Measurements from ENCODE around the gene PITRM1.
A peak's percentile ranks its signal among the peaks of the same experiment; 100 is the strongest.
"Not testable (repeated sequence)": the region's sequence is repeated elsewhere in the genome, so short reads cannot be mapped to it uniquely, and the experiment has no call there.

The PITRM1 gene, protein sequence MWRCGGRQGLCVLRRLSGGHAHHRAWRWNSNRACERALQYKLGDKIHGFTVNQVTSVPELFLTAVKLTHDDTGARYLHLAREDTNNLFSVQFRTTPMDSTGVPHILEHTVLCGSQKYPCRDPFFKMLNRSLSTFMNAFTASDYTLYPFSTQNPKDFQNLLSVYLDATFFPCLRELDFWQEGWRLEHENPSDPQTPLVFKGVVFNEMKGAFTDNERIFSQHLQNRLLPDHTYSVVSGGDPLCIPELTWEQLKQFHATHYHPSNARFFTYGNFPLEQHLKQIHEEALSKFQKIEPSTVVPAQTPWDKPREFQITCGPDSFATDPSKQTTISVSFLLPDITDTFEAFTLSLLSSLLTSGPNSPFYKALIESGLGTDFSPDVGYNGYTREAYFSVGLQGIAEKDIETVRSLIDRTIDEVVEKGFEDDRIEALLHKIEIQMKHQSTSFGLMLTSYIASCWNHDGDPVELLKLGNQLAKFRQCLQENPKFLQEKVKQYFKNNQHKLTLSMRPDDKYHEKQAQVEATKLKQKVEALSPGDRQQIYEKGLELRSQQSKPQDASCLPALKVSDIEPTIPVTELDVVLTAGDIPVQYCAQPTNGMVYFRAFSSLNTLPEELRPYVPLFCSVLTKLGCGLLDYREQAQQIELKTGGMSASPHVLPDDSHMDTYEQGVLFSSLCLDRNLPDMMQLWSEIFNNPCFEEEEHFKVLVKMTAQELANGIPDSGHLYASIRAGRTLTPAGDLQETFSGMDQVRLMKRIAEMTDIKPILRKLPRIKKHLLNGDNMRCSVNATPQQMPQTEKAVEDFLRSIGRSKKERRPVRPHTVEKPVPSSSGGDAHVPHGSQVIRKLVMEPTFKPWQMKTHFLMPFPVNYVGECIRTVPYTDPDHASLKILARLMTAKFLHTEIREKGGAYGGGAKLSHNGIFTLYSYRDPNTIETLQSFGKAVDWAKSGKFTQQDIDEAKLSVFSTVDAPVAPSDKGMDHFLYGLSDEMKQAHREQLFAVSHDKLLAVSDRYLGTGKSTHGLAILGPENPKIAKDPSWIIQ

GRCh38 chr10:3172446-3173170, at the start of gene PITRM1:
Gene PITRM1 (minus strand): TSS chr10:3172782. CDS start chr10:3172772, 10 bp downstream.
- DNase-seq = peak; percentile 66 to 100 (median 97)

DNA sequence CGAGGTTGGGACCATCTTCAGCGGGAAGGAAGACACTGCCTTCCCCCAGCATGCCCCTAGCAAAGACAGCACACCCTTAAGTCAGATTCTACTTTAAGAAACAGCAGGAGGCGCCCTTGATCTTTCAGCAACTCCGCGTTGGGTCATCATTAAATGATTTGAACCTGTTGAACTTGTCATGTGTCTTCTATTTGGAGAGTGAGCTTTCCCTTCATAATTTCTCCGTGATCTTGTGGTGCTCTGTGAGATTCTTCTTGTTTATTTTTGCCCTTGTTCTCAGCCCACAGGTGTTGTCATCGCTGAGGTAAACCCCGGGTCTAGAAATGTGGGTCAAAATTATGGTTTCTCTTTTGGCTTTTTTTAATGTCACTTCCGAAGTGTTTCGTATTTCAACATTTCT, 49.5 kb upstream of the PITRM1 start:
- DNase-seq = no peak

GRCh38 chr10:3221601-3222000, 49.0 kb upstream of the PITRM1 start:
- DNase-seq = not testable (repeated sequence)

DNA sequence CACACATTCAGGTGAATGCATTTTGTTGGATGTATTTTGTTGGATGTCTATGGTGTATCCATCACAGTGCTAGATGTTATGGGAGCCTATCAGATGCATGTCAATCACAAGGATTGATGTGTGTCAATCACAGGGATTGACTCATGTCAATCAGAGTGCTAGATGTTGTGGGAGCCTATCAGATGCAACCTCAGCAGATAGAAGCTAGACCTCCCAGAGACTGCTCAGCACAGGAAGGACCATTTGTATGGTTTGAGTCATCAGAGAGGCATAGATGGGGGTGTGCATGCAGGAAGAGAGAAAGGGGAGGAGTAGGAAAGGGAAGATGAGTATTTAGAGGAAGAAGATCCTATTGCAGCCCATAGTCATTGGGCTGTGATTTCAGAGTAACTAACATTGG, 48.3 kb upstream of the PITRM1 start:
- DNase-seq = no peak

GRCh38 chr10:3219021-3219628, 46.5 kb upstream of the PITRM1 start:
- not testable (repeated sequence) for DNase-seq

DNA sequence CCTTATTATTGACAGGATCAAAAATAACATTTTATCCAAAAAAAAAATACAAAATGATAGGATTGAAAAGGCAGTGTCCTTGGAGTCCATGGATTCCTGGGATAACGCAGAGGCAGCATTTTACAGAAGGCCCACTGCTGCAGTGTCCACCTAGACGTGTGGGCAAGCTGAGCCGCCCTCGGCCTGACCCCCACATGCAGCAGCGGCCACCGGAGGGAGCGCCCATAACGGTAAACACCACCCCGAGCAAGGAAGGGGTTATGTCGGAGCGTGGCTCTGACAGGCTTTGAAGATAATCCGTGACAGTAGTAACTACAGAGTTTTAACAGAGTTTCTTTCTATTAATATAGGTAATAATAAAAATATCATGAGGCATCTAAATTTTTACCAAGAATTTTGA, 45.3 kb upstream of the PITRM1 start:
- no peak for DNase-seq

- DNase-seq = no peak
Observed at GRCh38 chr10:3217301-3217700, 44.7 kb upstream of the PITRM1 start.

DNA sequence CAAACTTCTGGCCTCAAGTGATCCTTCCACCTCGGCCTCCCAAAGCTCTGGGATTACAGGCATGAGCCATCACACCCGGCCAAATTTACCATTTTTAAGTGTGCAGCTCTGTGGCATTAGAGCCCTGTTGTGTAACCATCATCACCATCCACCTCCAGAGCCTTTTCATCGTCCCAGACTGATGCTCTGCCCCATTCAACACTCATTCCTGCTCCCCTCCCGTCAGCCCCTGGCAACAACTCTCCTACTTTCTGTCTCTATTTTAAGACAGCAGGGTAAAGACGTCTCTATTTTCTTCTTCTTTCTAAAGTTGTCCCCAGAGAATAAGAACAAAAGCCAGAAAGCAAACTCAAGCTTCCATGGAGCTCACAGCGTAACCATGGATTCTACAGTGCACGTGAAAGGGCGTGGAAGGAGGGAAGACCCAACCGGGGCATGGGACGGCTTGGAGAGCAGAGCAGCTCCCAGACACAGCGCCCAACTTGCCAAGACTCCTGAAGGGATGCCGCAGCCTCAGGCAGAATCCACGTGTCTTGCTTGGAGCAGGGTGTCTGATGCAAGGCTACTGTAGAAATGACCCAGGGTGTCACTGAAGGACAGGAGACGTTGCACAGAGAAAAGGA, 42.7 kb upstream of the PITRM1 start:
- DNase-seq = peak in 12 of 51 donors; percentile 17 to 68 (median 30)

- no peak for DNase-seq
Observed at GRCh38 chr10:3213758-3214515, 41.4 kb upstream of the PITRM1 start.

DNA sequence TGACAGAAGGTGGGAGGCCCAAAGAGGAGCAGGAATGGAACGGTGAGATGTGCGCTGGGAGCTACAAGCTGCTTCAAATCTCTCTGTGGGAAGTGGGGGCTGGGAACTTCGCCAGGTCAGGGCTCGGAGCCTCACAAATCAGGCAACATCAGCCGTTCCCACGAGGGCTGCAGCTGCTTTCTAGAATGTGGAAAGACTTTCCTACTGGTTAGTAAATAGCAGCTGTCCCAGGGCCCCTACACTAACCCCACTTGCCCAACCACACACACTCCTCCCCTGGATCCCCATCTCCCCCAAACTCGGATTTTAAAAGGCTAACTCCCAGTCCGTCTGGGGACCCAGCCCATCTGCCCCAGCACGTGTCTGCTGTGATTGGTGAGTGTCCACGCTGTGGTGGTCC, 40.6 kb upstream of the PITRM1 start:
- DNase-seq = no peak

DNA sequence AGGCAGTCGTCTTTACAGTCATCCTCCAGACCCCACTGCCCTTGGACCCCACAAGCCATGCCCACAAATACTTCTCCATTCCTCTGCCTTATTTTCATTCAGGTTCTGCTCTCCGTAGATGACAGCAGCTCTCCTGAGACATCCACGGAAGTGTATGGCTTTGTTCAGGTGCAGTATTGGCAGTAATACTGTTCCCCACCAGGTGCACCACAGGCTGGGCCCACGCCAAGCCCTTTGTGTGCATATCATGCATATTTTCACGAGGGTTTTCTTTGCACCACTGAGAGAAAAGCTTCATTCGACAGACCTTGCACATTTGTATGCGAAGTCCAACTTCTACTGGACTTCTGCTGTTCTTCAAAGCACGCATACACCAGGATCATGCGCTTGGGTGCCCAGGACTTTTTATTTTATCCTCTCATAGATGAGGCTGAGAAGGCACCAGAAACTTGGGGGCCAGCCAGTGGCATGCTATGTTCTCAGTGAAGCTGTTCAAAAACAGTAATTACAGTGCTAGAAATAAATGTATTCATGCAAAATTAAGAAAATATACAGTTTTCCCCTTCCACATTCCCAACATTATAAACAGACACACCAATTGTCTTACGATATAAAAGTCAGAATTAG, 37.8 kb upstream of the PITRM1 start:
- no peak for DNase-seq

DNA sequence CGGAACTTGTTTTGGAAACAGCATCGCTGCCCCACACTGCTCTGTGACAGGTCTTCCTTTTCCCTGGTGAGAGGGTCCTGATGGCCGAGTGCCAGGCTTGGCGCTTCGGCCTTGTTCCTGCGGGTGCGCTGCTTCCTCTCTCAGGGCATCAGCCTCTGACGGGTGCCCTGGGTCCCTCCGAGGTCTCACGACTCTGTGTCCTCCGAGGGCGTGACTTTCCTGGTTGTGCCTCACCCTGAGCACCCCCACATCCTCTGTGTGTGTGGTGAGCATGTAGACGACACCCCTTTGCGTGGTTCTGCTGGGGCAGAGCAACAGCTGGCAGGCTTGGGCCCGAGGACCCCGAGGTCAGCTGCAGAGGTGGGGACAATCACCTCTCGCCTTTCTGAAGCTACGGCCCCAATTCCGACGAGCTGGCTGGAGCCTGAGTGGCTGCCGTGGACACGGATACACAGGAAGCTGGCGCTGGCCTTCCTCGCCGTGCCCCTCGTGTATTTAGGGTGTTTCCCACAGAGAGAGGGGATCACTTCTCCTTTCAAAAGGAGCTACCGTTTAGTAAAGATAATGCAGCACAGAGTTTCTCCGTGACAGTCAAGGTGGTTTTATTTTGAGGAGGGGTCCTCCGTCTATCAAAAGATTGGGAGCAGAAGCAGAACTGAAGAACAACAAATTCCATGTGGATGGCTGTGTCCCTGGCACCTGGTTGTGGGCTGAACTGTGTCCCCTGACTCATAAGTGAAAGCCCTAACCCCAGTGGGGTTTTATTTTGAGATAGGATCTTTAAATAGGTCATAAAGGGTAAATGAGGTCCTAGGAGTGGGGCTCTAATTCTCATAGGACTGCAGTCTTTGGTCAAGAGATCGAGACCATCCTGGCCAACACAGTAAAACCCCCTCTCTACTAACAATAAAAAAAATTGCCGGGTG, 36.2 kb upstream of the PITRM1 start:
- peak in 1 of 51 donors; percentile 15 for DNase-seq

- no peak for DNase-seq
Observed at GRCh38 chr10:3207351-3207750, 34.8 kb upstream of the PITRM1 start.

GRCh38 chr10:3206511-3207157, 34.1 kb upstream of the PITRM1 start:
- no peak for DNase-seq

GRCh38 chr10:3203972-3204371, 31.4 kb upstream of the PITRM1 start:
- no peak for DNase-seq

- no peak for DNase-seq
Observed at GRCh38 chr10:3203016-3203811, 30.6 kb upstream of the PITRM1 start.

DNA sequence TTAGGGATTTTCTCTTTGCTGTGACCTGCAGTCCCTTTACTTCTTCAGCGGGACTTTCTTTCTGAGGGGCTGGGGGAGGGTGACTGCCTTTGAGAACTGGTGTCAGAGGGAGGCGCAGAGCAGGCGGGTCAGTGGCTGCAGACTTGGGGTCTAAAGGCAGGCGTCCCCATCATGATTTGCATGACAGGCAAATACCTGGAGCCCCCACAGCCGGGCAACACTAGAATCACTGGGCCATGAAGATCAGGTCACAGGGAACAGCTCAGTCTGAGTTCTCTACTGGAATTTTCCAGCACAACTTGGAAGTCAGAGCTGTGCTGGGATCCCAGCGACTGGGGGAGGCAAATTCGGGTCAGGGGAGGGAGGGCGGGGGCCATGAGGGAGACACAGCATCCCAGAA, 29.2 kb upstream of the PITRM1 start:
- no peak for DNase-seq

Measured in hypothalamus (tissue), 51 donors.